GM21717 (cell line): Measurements from ENCODE around the gene SLC39A6.
"Not testable (repeated sequence)": the region's sequence is repeated elsewhere in the genome, so short reads cannot be mapped to it uniquely, and the experiment has no call there.

Experiments used
- ATAC-seq: cut with Tn5 transposase; IDR thresholded peaks from one replicate; pipeline ENCODE4 v1.9.1; 2021; ENCODE audit warnings: mild to moderate bottlenecking, moderate library complexity; ENCODE audit not compliant: unreplicated experiment

SLC39A6 gene

DNA sequence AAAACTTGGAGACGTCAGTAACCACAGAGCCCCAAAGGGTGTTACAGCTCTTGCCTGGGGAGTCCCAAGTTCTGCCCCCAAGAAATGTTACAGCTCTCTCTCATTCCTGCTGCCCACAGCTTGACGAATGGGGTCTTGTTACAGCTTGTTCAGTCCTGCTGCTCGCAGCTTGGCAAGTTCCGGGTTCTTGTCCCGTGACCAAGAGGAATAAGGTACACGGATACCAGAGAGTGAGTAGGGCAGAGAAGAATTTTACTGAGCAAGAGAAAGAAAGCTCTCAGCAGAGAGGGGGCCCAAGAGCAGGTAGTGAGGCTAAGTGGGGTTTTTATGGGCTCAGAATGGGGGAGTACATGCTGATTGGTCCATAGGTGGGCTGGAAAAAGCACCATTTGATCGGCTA, 27.2 kb downstream of the SLC39A6 start:
- ATAC-seq = no peak

DNA sequence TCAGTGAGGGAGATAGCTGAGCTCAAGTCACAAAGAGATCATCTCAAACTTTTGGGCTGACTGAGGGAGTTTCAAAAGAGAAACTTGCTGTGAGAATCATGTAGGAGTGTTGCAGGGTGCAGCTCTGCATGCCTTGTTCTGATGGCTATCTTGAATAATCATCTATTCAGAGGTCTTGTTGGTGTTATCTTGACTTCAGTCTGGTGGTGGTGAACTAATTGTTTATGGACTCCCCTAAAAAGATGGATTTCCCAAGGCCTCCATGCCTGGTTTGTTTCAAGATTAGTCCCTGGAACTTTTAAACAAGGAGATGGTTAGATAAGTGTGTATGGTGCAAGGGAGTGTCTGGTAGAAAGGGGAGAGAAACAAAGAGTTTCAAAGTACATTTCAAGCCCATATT, 29.8 kb downstream of the SLC39A6 start:
- no peak for ATAC-seq

DNA sequence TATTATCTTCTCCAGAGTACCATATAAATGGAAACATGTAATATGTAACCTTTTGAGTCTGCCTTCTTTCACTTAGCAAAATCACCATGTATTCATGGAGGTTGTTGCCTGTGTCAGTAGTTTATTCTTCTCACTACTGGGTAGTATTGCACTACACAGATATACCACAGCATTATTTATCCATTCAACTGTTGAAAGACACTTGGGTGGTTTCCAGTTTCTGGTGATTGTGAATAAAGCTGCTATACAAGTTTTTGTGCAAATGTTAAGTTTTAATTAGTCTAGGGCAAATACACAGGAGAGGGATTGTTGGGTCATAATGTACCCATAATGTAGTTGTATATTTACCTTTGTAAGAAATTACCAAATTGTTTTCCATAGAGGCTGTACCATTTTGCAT, 32.2 kb downstream of the SLC39A6 start:
- ATAC-seq = no peak

GRCh38 chr18:36095936-36096519, 33.1 kb downstream of the SLC39A6 start:
- ATAC-seq = no peak

GRCh38 chr18:36094431-36094830, 34.7 kb downstream of the SLC39A6 start:
- ATAC-seq = no peak

GRCh38 chr18:36092116-36092515, 37.0 kb downstream of the SLC39A6 start:
- not testable (repeated sequence) for ATAC-seq

DNA sequence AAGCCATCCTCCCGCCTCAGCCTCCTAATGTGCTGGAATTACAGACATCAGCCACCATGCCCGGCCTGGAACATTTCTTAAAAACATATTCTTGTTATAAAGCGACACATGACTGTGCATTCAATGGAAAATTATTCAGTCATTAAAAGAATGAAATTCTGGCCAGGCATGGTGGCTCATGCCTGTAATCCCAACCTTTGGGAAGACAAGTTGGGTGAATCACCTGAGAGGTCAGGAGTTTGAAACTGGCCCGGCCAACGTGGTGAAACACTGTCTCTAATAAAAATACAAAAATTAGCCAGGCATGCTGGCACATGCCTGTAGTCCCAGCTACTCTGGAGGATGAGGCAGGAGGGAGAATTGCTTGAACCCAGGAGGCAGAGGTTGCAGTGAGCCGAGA, 40.1 kb downstream of the SLC39A6 start:
- ATAC-seq = no peak

DNA sequence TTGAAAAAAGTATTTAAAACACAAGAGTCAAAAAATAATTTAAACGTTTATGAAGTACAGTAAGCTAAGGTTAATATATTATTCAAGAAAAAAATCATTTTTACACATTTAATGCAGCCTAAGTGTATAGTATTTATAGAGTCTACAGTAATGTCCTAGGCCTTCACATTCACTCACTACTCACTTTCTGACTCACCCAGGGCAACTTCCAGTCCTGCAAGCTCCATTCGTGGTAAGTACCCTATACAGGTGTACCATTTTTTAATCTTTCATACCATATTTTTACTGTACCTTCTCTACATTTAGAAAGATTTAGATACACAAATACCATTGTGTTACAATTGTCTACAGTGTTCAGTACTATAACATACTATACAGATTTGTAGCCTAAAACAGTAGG, 40.9 kb downstream of the SLC39A6 start:
- ATAC-seq = no peak

- ATAC-seq = no peak
These were observed 43.0 kb downstream of the SLC39A6 start for GRCh38 chr18:36086186-36086585.

- ATAC-seq = no peak
These were observed 43.9 kb downstream of the SLC39A6 start for GRCh38 chr18:36085195-36085594.

GRCh38 chr18:36083729-36084128, 45.4 kb downstream of the SLC39A6 start:
- no peak for ATAC-seq

GRCh38 chr18:36081118-36081517, 48.0 kb downstream of the SLC39A6 start:
- ATAC-seq = not testable (repeated sequence)

- ATAC-seq = no peak
These were observed 50.2 kb downstream of the SLC39A6 start for GRCh38 chr18:36078751-36079529.

- not testable (repeated sequence) for ATAC-seq
These were observed 51.4 kb downstream of the SLC39A6 start for GRCh38 chr18:36077764-36078163.

DNA sequence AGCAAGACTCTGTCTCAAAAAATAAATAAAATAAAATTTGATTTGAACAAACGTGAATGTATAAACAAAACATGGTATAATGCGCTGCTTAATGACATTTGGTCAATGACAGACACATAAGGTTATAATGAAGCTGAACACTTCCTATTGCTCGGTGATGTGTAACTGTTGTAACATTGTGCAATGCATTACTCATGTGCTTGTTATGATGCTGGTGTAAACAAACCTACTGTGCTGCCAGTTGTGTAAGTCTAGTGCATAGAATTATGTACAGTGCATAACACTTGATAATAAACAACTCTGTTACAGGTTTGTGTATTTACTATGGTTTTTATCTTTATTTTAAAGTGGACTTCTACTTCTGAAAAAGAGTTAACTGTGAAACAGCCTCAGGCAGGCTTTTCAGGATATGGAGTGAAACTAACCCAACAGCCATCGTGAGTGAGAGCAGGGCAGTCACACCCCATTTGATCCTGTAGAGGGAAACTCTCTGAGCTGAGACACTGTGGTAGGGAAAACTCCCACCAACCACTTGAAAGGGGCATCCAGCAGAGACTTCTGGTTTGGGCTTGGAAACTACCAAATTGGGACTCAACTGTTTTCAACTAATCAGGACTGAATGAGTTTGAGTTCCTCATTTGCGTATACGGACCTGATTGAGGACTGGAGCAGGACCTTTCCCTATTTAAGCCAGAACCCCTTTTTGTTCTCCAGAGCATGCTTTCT, 53.1 kb downstream of the SLC39A6 start:
- no peak for ATAC-seq

GRCh38 chr18:36074435-36074834, 54.7 kb downstream of the SLC39A6 start:
- ATAC-seq = no peak

- no peak for ATAC-seq
These were observed 55.5 kb downstream of the SLC39A6 start for GRCh38 chr18:36073676-36074075.

DNA sequence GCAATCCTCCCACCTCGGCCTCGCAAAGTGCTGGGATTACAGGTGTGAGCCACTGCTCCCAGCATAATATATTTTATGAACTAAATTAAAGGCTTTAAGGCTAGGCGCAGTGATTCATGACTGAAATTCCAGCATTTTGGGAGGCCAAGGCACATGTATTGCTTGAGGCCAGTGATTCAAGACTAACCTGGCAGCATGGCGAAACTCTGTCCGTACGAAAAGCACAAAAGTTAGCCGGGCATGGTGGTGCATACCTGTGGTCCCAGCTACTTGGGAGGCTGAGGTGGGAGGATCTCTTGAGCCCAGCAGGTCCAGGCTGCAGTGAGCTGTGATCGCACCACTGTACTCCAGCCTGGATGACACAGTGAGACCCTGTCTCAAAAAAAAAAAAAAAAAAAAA, 56.7 kb downstream of the SLC39A6 start:
- ATAC-seq = not testable (repeated sequence)

DNA sequence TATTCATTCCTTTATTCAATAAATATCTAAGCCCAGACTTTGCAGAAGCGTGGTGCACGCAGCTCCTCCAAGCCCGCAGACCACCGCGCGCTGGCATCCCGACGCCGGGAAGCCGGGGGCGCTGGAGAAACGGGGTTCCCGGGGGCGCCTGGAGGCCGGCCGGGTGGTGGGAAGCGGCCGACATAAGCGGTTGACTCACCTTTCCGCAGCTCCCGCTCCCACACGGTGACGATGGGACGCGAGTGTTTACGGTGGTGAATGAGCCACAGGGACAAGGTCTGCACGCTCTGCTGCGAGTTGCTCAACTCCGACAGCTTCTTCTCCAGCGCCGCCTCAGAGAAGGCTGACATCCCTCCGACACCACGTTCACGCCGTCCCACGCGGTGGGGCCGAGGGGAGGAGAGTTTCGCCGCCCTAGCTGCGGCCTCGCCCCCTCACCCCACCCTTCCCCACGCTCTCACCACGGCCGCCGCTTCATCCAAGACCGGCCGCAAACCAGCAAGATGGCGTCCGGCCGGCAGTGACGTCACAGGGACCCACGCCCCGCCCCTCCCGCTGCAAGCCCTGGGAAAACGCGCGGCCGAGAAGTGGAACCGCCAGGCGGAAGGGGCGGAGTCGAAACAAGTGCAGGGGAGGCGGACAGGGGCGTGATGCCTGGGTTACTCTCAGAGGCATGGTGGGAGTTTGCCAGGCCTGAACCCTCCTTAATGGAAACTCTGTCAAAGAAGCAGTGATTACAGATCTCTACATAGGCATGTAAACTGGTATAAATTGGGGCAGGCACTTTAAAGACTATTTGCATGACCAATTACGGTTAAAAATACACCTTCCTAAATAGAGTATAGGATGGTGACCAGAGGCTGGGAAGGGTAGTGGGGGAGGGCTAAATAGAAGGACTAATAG, 61.8 kb downstream of the SLC39A6 start, which contains the start of gene RPRD1A:
Gene RPRD1A, minus strand, starts transcription at position 505 of the 903 bp plus-strand sequence. Its CDS starts 155 bp downstream, at position 350.
- ATAC-seq = peak; percentile 93

GRCh38 chr18:36066686-36067054, 62.5 kb downstream of the SLC39A6 start:
- ATAC-seq = peak; percentile 6

DNA sequence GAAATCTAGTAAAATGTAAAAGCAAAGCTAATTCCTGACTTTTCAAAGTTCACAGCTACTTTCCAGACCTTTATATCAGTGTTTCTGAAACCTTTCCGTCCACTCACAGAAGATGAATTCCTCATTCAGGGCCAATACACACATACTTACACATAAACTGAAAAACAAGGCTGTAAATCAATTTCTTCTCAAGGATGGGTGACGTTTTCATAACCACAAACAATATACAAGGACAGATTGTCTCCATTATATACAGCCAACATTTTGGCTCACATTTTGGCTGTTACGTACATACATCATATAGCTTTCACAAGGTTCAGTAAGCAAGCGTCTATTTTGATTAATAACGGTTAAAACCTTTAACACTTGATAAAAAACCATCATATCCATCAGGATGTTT, 63.1 kb downstream of the SLC39A6 start:
- no peak for ATAC-seq
